HepG2 (cell line): Measurements from ENCODE around the gene THSD4. TPM values are rescaled to one million over a fixed set of nuclear protein-coding genes. Genes with fewer than 3 reads are reported as not detected.

Experiments
- CENPT ChIP-seq: sonication (generic); formaldehyde crosslinking; IDR thresholded peaks from 2 replicates; pipeline ENCODE4 v1.8.0; 2022; ENCODE audit warnings: low read depth, mild to moderate bottlenecking, moderate library complexity, missing genetic modification reagents
- CHCHD3 ChIP-seq: sonication (generic); formaldehyde crosslinking; IDR thresholded peaks from 2 replicates; pipeline ENCODE4 v1.8.0; 2022; ENCODE audit warnings: mild to moderate bottlenecking, missing genetic modification reagents, moderate library complexity
- MIER2 ChIP-seq: IDR thresholded peaks from 2 replicates; pipeline ENCODE4 v1.6.1; 2016; ENCODE audit warnings: missing biosample characterization, missing genetic modification reagents
- MIXL1 ChIP-seq: IDR thresholded peaks from 2 replicates; pipeline ENCODE4 v1.6.1; 2016
- NFE2L1 ChIP-seq: sonication (generic); formaldehyde crosslinking; IDR thresholded peaks from 2 replicates; pipeline ENCODE4 v1.4.0; 2020; ENCODE audit warnings: missing genetic modification reagents, mild to moderate bottlenecking, borderline replicate concordance
- NFKBIZ ChIP-seq: IDR thresholded peaks from 2 replicates; pipeline ENCODE4 v1.6.1; 2018; ENCODE audit warnings: missing genetic modification reagents, missing compliant biosample characterization
- PPARG ChIP-seq: conservative IDR thresholded peaks from 2 replicates; pipeline ENCODE4 v1.6.1; 2016; ENCODE audit warnings: missing biosample characterization, missing genetic modification reagents
- SAP130 ChIP-seq: IDR thresholded peaks from 2 replicates; pipeline ENCODE4 v1.6.1; 2016; ENCODE audit warnings: low read depth
- ZFP36L1 ChIP-seq: sonication (generic); formaldehyde crosslinking; IDR thresholded peaks from 2 replicates; pipeline ENCODE4 v1.8.0; 2022; ENCODE audit warnings: mild to moderate bottlenecking, missing genetic modification reagents, moderate library complexity
- ZMYM3 ChIP-seq: sonication (generic); formaldehyde crosslinking; IDR thresholded peaks from 2 replicates; pipeline ENCODE4 v1.5.1; 2020; ENCODE audit warnings: mild to moderate bottlenecking, missing genetic modification reagents
- ZNF296 ChIP-seq: sonication (generic); formaldehyde crosslinking; conservative IDR thresholded peaks from 2 replicates; pipeline ENCODE4 v1.5.0; 2020; ENCODE audit warnings: mild to moderate bottlenecking, missing genetic modification reagents
- ZNF614 ChIP-seq: IDR thresholded peaks from 2 replicates; pipeline ENCODE4 v1.6.1; 2018; ENCODE audit warnings: missing biosample characterization, missing genetic modification reagents, inconsistent platforms, borderline replicate concordance
- ZNF629 ChIP-seq: sonication (generic); formaldehyde crosslinking; conservative IDR thresholded peaks from 2 replicates; pipeline ENCODE4 v1.5.0; 2020; ENCODE audit warnings: missing genetic modification reagents
- ZNF75D ChIP-seq: sonication (generic); formaldehyde crosslinking; IDR thresholded peaks from 2 replicates; pipeline ENCODE4 v1.8.1; 2023; ENCODE audit warnings: missing genetic modification reagents, mild to moderate bottlenecking, borderline replicate concordance
- ZSCAN22 ChIP-seq: sonication (generic); formaldehyde crosslinking; IDR thresholded peaks from 2 replicates; pipeline ENCODE4 v1.4.0; 2020; ENCODE audit warnings: mild to moderate bottlenecking, missing genetic modification reagents
- polyA plus RNA-seq, 8 experiments: library from polyadenylated mRNA; depleted of rRNA in 3 of 8; stranded (reverse) in 7 of 8; unstranded in 1 of 8; fragments of >200 nt; fragmentation: Illumina TruSeq in 4 of 8; extraction: Trizol in 4 of 8; gene quantifications; 2 replicates each; pipeline versions ENCODE4 v1.2.1 to v1.2.3, GENCODE V29; 2011 to 2016; ENCODE audit warnings: low read depth in 4 of 8, missing spikeins in 1 of 8, mixed read lengths in 1 of 8; ENCODE audit not compliant: insufficient read depth in 1 of 8
- total RNA-seq, 5 experiments: library from RNA; depleted of rRNA; stranded (reverse); fragments of >200 nt; fragmentation: Illumina TruSeq; extraction: Trizol; gene quantifications; 2 replicates each; pipeline ENCODE4 v1.2.3, GENCODE V29; 2016; ENCODE audit warnings: low read depth in 1 of 5
- TF ChIP-seq, protein P1 (sequence below): sonication (generic); formaldehyde crosslinking; IDR thresholded peaks from 2 replicates; pipeline ENCODE4 v1.4.0; 2020; ENCODE audit warnings: missing genetic modification reagents
- TF ChIP-seq, protein P2 (sequence below): sonication (generic); formaldehyde crosslinking; IDR thresholded peaks from 2 replicates; pipeline ENCODE4 v1.4.0; 2020; ENCODE audit warnings: missing genetic modification reagents
- TF ChIP-seq, protein P3 (sequence below): sonication (generic); formaldehyde crosslinking; IDR thresholded peaks from 2 replicates; pipeline ENCODE4 v1.5.1; 2020; ENCODE audit warnings: mild to moderate bottlenecking, missing genetic modification reagents, moderate library complexity

Gene THSD4
- total and polyA plus RNA-seq, 2 of the 13 experiments (the other 11 are each of a cell fraction or from before 2014, with no cell fraction given): 0.07 to 0.21 TPM

DNA sequence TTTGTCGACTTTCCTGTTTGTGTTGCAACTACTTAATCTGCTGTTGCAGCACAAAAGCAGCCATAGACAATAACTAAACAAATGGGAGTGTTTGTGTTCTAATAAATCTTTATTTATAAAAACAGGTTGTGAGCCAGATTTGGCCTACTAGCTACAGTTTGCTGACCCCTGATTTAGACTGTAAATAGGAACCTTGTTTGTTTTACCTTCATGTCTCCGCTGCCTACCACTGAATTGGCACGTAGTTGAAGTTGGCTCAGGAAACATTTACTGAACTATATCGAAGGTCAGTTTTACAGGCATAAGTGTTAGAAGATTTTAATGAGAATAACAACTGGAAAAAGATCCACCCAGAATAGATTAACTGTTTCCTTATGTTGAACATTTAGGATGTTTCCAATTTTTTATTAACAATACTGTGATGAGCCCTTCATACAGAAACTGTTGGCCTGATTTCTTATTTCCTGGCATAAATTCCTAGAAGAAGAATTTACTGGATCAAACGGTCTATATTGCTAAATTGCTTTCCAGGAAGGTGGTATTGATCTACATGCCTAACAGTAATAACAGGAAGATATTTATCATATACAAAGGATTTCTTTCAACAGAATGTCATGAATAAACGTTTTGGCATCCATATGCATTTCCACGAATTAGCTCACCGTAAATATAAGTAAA is 538.9 kb downstream of the THSD4 start (continued):
- TF ChIP-seq, protein P1, sequence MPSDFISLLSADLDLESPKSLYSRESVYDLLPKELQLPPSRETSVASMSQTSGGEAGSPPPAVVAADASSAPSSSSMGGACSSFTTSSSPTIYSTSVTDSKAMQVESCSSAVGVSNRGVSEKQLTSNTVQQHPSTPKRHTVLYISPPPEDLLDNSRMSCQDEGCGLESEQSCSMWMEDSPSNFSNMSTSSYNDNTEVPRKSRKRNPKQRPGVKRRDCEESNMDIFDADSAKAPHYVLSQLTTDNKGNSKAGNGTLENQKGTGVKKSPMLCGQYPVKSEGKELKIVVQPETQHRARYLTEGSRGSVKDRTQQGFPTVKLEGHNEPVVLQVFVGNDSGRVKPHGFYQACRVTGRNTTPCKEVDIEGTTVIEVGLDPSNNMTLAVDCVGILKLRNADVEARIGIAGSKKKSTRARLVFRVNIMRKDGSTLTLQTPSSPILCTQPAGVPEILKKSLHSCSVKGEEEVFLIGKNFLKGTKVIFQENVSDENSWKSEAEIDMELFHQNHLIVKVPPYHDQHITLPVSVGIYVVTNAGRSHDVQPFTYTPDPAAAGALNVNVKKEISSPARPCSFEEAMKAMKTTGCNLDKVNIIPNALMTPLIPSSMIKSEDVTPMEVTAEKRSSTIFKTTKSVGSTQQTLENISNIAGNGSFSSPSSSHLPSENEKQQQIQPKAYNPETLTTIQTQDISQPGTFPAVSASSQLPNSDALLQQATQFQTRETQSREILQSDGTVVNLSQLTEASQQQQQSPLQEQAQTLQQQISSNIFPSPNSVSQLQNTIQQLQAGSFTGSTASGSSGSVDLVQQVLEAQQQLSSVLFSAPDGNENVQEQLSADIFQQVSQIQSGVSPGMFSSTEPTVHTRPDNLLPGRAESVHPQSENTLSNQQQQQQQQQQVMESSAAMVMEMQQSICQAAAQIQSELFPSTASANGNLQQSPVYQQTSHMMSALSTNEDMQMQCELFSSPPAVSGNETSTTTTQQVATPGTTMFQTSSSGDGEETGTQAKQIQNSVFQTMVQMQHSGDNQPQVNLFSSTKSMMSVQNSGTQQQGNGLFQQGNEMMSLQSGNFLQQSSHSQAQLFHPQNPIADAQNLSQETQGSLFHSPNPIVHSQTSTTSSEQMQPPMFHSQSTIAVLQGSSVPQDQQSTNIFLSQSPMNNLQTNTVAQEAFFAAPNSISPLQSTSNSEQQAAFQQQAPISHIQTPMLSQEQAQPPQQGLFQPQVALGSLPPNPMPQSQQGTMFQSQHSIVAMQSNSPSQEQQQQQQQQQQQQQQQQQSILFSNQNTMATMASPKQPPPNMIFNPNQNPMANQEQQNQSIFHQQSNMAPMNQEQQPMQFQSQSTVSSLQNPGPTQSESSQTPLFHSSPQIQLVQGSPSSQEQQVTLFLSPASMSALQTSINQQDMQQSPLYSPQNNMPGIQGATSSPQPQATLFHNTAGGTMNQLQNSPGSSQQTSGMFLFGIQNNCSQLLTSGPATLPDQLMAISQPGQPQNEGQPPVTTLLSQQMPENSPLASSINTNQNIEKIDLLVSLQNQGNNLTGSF (CRISPR knock-in tag): no peak
- TF ChIP-seq ZSCAN22 (CRISPR knock-in tag) (no peak), ZNF629 (CRISPR knock-in tag) (no peak), NFE2L1 (CRISPR knock-in tag) (no peak), ZMYM3 (no peak), ZNF296 (CRISPR knock-in tag) (no peak), CHCHD3 (CRISPR knock-in tag) (no peak), ZFP36L1 (CRISPR knock-in tag) (no peak), ZNF75D (no peak), ZNF614 (CRISPR knock-in tag) (0 out of 2 replicates have a peak, but pooled peaks have one; percentile 51), MIER2 (CRISPR knock-in tag) (no peak), MIXL1 (CRISPR knock-in tag) (peak; percentile 91), SAP130 (CRISPR knock-in tag) (peak; percentile 53), NFKBIZ (CRISPR knock-in tag) (no peak), PPARG (CRISPR knock-in tag) (peak; percentile 79; the same call in 1 of the 2 replicates), CENPT (CRISPR knock-in tag) (no peak)
- TF ChIP-seq, protein P2, sequence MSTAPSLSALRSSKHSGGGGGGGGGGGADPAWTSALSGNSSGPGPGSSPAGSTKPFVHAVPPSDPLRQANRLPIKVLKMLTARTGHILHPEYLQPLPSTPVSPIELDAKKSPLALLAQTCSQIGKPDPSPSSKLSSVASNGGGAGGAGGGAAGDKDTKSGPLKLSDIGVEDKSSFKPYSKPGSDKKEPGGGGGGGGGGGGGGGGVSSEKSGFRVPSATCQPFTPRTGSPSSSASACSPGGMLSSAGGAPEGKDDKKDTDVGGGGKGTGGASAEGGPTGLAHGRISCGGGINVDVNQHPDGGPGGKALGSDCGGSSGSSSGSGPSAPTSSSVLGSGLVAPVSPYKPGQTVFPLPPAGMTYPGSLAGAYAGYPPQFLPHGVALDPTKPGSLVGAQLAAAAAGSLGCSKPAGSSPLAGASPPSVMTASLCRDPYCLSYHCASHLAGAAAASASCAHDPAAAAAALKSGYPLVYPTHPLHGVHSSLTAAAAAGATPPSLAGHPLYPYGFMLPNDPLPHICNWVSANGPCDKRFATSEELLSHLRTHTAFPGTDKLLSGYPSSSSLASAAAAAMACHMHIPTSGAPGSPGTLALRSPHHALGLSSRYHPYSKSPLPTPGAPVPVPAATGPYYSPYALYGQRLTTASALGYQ (CRISPR knock-in tag): peak; percentile 92
- TF ChIP-seq, protein P3, sequence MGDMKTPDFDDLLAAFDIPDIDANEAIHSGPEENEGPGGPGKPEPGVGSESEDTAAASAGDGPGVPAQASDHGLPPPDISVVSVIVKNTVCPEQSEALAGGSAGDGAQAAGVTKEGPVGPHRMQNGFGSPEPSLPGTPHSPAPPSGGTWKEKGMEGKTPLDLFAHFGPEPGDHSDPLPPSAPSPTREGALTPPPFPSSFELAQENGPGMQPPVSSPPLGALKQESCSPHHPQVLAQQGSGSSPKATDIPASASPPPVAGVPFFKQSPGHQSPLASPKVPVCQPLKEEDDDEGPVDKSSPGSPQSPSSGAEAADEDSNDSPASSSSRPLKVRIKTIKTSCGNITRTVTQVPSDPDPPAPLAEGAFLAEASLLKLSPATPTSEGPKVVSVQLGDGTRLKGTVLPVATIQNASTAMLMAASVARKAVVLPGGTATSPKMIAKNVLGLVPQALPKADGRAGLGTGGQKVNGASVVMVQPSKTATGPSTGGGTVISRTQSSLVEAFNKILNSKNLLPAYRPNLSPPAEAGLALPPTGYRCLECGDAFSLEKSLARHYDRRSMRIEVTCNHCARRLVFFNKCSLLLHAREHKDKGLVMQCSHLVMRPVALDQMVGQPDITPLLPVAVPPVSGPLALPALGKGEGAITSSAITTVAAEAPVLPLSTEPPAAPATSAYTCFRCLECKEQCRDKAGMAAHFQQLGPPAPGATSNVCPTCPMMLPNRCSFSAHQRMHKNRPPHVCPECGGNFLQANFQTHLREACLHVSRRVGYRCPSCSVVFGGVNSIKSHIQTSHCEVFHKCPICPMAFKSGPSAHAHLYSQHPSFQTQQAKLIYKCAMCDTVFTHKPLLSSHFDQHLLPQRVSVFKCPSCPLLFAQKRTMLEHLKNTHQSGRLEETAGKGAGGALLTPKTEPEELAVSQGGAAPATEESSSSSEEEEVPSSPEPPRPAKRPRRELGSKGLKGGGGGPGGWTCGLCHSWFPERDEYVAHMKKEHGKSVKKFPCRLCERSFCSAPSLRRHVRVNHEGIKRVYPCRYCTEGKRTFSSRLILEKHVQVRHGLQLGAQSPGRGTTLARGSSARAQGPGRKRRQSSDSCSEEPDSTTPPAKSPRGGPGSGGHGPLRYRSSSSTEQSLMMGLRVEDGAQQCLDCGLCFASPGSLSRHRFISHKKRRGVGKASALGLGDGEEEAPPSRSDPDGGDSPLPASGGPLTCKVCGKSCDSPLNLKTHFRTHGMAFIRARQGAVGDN (CRISPR knock-in tag): no peak
